Astrocyte of the hippocampus (primary cell): Measurements from ENCODE around the gene SMAD7.

ENCODE experiments used
- DNase-seq: peaks from one replicate; pipeline ENCODE4 v3.0.0; 2011; ENCODE audit warnings: low read depth, low spot score

Gene SMAD7

DNA sequence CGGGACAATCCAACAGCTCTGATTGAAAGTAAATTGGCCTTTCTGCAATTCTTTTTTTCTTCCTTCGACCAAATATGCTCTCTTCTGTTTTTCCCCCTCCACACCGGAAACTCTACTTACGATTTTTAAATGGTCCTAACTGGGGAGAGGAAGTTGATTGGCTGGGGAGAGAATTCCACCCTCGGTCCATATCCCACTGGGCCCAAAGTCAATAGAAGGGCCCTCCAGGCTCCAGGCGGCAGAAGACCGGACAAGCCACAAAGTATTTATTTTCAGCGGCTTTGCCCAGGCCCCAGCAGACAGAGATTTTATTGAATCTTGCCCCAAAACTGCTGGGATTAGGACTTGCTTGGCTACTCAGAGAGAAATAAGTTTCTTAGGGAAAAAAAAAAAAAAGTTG is 37.1 kb upstream of the SMAD7 start:
- DNase-seq: no peak

DNA sequence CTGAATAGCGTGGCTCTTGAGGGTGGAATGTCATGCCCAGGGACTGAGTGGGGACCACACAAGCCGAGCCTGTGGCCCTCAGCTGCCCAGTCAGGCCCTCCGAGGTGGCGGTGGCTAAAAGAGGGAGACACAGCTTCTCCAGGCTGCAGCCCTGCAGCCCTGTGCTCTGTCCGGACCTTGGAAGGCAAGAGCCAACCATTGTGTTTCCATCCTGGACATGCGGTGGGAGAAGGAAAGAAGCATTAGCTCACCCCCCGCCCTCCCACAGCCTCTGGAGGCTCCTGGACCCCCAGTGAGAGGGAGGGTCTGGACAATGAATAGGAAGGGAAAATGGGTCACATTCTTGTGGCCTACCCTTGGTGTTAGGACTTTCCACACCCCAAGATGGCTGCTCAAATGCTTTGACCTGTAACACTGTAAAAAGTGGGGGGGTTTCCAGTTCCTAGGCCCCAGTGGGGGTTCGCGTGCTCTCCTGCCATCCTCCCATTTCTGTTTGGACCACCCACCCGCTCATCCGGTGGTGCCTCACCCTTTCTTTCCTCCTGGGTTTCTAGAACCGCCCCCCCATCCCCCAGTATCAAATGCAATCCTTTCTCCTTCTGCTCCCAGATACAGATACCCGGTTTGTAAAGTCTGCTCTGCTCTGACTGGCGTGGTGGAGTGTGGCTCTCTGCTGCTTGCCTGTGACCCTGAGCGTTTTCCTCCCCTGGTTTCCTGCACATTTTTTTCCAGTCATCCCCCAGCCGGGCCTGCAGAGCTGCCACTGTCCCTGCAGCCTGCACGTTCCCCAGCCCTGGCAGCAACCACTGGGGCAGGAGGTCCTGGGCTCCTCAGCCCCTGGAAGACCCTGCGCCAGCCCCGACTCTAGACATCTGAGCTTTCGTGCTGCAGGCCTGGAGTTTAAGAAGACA is 36.3 kb upstream of the SMAD7 start:
- no peak for DNase-seq

DNA sequence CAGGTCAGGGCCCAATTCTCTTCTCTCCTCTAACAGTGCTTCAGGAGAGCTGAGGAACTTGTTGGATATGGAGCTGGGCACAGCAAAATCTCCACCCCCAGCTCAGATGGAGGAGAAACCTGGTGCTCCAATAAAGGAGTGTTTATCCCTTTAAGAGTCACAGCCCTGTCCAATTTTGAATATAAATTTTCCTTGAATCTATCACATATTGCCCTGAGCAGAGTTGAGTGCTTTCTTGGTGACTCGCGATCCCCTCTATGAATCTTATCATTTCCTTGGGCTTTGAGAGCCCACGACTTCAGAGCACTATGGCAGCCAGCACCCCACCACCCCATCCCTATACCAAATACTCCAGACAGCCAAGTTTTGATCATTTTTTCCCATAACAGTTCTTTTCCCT is 34.4 kb upstream of the SMAD7 start:
- no peak for DNase-seq

DNA sequence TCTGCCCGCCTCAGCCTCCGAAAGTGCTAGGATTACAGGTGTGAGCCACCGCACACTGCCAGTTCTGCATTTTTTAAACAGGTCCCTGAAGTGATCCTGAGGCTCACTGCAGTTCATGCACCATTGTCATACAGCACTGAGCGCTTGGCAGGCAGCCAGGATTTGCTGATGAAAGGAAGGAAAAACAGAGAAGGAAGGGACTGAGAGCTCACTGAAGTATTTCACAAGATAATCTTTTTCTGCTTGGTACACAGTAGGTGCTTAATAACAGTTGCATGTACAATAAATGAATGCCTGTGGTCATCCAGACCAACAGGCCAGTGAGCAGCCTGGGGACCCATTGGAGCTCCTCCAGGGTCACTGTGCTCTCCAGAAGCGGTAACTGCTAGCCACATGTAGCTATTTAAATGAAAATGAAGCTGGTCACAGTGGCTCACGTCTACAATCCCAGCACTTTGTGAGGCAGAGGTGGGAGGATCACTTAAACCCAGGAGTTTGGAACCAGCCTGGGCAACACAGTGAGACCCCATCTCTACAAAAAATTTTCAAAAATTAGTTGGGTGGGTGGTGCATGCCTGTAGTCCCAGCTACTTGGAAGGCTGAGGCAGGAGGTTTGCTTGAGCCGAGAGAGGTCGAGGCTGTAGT is 33.1 kb upstream of the SMAD7 start:
- peak; percentile 65 for DNase-seq

DNA sequence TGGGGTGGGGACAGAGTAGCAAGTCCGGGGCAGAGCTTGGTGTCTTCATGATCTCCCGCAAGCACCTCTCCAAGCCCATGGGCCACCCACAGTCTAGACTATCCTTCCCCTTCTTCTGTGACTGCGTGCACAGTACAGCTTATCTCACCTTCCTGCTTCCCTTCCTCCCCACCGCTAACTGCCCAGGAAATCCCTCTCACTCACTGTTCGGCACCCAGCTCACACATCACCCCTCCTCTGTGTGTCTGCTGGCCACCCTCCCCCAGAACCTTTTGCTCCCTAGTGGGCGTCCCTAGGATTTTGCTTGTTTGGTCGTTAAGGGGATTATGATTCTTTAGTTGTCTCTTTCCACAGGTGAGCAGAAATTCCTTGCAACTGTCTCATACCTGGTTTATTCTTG is 31.5 kb upstream of the SMAD7 start:
- no peak for DNase-seq

DNA sequence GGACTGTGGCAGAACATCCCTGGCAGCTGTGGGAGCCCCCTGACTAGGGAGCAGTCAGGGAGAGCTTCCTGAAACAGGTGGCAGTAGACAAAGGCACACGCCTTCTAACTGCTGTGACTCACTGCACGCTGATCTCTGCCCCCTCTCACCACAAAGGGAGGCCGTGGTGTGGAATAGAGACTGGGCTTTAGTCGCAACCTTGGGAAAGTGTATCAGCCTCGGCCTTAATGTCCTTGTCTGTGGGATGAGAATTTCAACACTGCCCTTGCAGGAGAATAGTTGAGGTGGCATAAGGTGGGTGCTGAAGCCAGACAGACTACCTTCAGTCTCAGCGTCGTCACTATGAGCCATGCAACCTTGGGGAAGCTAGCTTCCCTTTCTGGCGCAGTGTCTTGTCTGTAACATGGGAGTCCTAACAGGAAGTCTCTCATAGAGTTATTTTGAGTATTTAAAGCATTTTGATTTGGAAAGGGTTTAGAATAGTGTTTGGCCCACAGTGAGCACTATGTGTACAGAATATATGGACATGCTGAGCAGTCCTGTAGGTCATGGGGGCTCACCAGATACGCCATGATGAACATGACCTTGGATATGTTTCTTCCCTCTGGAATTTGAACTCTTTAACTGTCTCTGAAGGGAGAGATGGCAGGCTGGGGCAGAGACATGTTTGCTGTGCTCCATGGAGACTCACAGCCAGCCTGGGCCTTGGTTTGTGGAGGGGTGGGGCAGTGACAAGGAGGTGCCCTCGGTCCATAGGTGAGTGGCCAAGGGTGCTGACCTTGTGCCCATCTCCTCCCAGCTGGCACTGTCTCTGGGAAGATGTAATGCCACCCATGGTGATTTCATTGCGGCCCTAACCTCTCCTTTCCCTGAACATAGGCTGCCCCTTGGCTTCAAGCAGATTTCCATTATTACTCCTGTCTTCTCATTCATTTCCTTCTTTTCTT is 29.5 kb upstream of the SMAD7 start:
- no peak for DNase-seq

DNA sequence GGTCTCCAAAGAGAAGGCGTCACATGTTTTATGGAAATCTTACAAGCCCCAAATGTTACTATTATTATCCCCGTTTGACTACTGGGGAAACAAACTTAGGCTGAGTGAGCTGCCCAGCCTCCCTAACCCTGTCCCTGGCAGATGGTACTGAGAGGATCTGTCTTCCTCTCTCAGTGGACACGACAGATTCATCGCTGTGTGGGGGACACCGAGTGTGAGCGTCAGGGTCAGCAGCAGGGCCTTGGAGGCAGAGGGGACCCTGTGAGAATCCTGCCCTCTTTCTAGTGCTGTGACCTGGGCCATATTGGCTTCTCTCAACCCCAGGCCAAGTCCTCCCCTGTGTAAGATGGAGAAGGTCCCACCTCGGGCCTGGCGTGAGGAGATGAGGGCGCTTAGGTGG is 27.1 kb upstream of the SMAD7 start:
- no peak for DNase-seq

DNA sequence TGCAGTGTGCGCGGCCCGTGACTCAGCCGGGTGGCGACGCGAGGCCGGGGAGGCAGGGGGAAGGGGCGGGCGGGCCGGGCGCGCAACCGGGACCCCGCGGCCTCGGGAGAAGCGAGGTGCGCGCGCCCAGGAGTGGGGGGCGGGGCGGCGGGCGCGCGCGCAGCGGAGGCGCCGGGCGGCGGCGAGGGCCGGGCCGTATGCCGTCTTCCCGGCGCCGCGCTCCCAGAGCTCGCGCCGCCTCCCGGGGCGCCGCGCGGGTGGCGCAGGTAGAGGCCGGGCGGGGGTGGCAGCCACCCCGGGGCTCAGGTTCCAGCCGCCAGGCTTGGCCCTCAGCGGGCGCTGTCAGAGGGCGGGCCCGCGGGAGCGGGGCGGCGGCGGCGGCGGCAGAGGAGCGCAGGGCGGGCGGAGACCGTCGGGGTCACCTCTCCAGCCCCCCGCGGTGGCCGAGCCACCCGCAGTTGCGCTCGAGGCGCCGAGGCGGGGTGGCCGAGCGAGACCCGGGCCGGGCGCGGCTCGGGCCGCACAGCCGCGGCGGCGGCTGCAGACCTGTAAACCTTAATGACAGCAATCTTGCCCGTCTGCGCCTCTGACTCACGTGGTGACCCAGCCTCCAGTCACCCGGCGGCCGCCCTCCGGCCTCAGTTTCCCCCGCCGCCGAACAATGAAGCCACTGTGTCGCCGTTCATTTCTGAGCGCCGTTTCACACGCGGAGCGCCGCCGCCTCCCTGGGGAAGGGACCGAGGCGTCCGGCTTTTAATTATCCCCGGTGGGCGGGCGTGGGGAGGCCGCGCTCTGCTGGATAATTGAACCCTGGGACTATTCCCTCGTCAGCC is 25.3 kb upstream of the SMAD7 start:
- DNase-seq: peak; percentile 87

DNA sequence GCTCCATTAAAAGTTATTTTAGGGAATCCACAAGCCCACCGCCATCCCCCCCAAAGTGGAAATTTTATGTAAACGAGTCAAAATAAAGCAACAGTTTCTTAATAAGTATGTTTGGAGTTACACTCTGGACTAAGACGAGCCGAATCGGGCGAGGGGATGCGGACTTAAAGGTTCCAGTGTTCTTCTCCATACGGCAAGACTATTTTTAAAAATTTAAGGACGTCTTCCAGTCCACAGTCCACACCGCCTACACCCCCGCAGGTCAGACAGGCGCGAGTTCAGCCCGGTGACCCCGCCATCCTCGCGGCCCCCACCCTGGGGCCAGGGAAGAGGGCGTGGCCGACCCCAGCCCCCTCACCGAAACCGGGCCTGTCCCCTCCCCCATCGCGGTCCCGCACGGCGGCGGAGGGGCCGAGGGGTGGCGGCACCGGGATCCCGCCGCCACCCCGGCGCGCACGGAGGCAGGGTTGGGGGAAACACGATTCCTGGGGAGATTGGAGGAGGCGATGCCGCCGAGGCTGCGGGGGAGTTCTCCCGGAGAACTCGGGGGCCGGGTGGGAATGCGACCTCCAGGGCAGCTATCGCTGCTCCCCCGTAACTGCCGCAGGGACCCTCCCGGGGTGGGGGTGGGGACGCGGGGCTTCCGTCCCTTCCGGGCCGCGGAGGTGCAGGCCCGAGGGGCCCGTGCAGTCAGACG is 24.5 kb upstream of the SMAD7 start:
- DNase-seq: no peak

DNA sequence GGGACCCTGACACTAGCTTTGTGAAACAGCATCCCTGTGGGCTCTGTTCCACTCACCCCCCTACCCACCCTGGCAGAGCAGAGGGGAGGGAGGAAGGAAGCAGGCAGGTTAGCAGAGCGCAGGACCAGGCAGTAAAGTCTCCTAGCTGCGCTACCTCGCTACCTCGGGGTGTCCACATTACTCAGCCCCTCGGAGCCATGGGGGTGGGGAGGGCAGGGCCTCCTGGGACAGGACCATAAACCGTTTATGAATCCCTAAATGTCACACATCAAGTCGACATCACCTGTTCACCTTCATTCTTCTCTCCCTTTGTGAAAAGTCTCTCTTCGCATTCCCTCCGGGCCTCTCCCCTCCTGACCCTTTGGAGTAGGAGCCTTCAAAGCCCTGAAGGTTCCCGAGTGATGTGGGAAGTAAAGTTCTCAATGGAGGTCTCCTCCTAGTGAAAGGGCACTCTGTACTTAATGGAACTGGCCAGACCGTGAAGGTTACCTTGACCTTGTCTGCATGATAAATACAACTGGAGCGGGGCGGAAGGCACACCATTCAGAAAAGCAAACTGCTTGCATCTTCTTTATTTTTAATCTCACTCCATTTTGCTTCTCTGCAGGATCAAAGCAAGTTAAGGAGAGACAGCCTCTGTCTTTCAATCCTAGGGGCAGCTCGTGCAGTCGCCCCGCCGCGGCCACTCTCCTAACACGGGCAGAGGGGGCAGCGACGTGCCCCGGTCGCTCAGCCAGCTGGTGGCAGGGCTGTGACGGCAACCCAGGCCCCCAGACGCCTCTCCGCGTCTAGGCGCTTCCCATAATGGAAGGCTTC is 23.7 kb upstream of the SMAD7 start:
- no peak for DNase-seq

DNA sequence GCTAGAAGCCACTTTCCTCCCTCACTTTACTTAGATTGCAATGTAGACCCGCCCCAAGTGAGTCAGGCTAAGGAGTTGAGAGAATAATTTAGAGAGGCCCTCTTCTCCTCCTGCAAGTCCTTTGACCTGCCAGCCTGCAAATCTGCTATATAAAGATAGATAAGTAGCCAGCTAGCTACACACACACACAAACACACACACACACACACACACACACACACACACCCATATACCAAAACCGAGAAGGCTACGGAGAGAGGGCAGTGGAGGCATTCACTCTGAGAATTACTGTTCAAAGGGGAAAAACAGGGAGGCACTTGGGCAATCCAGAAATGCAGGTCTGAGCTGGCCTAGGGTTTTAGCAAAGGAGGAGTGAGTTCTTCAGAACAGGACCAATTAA is 23.0 kb upstream of the SMAD7 start:
- no peak for DNase-seq

DNA sequence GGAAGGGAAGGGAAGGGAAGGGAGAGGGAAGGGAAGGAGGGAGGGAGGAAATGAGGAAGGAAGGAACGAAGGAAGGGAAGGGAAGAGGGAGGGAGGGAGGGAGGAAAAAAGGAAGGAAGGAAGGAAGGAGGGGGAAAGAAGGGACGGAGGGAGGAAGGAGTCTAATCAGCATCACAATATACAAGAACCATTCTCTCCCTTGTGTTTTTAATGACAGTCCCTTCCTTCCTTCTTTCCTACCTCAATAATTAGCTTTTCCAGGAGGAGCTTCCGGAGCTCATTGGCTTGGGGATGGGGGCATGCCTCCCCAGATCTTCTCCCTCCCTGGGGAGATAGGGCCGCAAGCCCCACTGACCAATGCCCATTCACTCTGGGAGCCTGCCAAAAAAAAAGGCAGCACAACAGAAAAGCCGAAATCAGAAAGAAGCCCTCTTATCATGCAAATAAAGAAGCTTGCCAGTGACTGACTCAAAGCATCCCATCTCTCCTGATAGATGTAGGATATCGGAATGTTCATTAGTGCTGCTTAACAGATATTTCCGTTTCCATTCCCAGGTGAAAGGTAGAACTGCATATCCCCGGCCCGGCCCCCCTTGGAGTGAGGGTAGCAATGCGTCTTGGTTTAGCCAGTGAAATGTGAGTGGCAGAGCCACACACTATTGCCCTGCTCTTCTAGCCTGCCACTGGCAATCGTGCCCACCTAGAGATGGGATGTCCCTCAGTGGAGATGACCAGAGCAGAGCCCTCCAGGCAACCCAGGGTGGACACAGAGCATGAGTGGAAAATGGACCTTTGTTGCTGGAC is 17.8 kb upstream of the SMAD7 start:
- DNase-seq: no peak

DNA sequence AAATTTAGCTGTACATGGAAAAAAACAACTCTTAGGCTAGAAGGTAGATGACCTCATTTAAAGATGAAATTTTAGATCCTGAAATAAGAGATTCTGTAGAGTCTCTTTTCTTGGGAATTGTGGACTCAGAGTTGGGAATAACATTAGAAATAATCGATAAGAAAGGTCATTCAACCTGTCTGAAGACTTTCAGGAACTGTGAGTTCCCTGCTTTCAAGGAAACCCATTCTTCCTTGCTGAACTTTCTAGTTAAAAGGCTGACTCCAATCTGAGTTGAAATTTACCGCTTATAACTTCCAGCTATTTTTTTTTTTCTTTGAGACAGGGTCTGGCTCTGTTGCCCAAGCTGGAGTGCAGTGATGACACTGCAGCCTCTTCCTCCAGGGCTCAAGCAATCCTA is 16.8 kb upstream of the SMAD7 start:
- no peak for DNase-seq

DNA sequence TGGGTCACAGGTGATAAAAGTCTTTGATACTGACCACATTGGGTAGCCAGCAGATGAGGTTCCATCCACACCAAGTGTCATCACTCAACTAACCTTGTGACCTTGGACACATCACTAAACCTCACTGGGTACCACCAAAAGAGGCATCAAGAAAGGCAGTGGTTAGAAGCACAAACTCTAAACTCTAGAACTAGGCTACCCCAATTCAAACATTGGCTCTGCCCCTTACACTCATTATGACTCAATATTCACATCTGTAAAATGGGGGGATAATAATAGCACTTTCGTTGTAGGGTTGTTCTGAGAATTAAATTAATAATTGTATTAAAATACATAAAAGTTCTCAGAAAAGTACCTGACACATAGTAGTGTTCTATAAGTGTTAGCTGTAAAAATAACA is 15.8 kb upstream of the SMAD7 start:
- no peak for DNase-seq

DNA sequence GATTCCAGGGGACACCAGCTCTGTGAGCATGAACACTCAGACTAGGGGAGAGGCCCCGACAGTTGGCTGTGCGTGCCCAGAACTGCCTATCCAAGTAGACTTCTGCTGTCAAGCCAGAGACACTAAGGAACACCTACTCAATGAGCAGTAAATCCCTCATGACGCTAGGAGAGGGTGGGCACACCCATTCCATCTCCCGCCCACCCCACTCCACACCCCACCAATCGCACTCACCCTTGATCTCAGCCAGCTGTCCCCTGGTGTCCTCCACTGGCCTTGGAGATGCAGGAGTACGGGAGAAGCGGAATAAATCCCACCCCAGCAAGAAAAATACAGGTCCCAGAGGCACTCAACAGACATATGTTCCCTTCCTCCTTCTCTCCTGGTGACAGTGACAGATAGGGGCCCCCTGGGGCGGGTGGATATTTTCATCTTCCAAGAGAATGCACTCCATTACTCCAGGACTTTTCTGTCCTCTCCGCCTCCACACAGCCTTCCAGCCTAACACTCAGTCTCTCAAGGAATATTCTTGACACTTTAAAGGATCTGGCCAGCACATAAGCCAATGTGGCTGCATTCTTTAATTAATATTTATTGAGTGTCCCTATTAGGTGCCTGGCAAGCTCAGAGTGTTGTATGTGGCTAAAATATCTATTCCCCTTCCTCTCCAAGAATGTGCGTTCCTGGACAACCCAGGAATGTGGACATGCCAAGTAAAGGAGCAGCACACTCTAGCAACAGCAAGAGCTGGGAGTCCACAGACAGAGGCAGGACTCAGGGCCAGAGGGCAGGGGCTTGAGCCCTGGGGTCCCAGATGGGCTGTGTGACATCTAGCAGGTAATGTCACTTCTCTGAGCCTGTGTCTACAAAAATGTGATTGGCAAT is 13.1 kb upstream of the SMAD7 start:
- peak; percentile 58 for DNase-seq

DNA sequence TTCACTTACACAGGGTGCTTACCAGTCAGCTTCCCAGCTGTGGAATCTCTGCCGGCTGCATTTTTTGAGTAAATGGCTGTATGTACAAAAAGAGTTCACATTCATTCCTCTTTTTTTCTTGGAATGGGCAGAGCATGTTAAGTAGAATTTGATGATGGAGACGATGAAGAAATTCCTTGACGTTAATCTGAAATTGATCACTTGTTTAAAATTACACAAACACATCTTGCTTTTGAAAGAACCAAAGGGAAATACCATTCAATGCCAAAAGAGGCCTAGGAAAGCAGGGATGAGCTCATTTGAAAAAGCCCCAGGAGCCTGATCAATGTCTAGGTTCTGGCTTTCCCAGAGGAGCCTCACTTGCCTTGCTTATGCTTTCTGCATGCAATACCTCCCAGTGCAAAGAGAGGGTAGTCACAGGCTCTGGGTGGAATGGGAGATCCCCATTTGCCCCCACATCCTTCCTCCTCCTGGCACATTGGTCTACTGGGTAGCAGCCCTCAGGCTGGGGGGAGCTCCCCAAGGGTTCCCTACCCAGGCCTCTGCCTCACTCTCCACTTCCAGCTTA is 12.3 kb upstream of the SMAD7 start:
- DNase-seq: peak; percentile 25

DNA sequence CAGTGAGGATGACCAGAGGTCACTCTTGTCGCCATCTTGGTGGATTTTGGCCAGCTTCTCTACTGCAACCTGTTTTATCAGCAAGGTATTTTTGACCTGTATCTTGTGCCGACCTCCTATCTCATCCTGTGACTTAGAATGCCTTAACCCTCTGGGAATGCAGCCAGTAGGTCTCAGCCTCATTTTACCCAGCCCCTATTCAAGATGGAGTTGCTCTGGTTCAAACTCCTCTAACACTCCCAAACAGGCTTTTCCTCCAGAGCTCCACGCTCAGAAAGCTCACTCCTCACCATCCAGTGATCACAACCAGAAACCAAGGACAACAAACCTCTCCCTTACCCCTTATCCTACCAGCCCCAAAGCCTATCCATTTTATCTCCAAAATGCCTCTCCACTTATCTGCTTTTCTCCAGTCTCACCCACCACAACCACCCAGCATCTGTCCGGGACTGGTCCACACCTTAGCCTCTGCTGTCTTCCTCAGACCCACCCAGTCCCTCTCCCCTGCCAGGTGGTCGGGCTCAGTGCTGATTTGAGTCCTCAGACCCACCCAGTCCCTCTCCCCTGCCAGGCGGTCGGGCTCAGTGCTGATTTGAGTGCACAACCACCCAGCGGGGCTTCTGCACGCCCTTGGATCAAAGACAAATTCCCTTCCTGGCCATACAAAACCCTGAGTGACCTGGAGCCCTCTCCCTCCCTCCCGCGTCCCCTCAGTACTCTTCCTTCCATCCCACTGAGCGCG is 11.7 kb upstream of the SMAD7 start:
- no peak for DNase-seq
